ENCODE measurements around the gene CDKL5. TPM values are rescaled to one million over a fixed set of nuclear protein-coding genes. Genes with fewer than 3 reads are reported as not detected.

CDKL5 gene
- total RNA-seq, 1 donor from 2014 or later: 20.7 TPM

DNA sequence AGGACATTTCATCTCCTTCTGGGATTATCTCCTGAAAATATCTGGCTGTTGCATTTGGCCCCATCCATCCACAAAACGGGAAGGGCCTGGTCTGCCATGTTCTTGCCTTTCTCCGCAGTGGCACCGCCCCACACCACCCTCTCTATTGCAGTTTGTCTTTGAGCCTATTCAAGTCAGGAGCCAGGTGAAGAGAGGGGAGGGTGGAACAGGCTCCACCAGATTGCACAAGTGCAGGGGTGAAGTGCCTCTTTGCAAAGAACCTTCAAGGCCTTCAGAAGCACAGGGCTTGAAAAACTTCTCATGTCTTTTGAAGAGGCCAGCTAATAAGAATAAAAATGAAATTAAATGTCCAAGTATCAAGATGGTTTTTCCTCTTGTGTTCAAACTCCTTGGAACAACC lies 217.8 kb downstream of the CDKL5 start:
- Mint-ChIP-seq H3K9me3 (ENCODE audit: low read depth) (peaks cover 28% of the 10 kb centered on the region), H3K36me3 (ENCODE audit: low read depth) (peaks cover 2% of the 10 kb centered on the region), H3K4me3 (ENCODE audit: unreplicated experiment) (no peak overlapping the region), H3K27ac (ENCODE audit: unreplicated experiment) (no peak overlapping the region), H3K27me3 (ENCODE audit: low read depth) (no peaks in the 10 kb centered on the region), H3K4me1 (ENCODE audit: low read depth) (no peaks in the 10 kb centered on the region)
- TF ChIP-seq, protein P1, sequence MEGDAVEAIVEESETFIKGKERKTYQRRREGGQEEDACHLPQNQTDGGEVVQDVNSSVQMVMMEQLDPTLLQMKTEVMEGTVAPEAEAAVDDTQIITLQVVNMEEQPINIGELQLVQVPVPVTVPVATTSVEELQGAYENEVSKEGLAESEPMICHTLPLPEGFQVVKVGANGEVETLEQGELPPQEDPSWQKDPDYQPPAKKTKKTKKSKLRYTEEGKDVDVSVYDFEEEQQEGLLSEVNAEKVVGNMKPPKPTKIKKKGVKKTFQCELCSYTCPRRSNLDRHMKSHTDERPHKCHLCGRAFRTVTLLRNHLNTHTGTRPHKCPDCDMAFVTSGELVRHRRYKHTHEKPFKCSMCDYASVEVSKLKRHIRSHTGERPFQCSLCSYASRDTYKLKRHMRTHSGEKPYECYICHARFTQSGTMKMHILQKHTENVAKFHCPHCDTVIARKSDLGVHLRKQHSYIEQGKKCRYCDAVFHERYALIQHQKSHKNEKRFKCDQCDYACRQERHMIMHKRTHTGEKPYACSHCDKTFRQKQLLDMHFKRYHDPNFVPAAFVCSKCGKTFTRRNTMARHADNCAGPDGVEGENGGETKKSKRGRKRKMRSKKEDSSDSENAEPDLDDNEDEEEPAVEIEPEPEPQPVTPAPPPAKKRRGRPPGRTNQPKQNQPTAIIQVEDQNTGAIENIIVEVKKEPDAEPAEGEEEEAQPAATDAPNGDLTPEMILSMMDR (IDR thresholded peaks at IDR 0.05): no peak
- no peak for DNase-seq (ENCODE audit: low spot score)

DNA sequence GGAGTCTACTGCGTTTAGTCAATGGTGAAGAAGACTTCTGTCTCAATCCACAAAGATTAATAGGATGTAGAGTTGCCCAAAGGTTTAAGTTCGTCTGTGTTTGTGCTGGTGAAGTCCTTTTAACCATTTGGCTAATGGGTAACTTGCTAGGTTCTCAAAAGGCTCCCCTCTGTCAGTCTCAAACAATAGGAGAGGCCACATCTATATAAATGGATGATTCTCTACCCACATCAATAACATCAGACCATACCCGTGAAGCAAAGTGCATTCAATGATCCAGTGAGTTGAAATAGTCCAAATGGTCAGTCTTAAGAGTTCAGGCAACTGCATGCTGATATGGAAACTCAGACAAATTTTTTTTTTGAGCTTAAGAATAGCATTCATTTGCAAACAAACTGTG lies 218.4 kb downstream of the CDKL5 start:
- Mint-ChIP-seq H3K27ac (ENCODE audit: unreplicated experiment) (no peak overlapping the region), H3K9me3 (ENCODE audit: low read depth) (peaks cover 24% of the 10 kb centered on the region), H3K36me3 (ENCODE audit: low read depth) (peaks cover 2% of the 10 kb centered on the region), H3K4me1 (ENCODE audit: low read depth) (no peaks in the 10 kb centered on the region), H3K27me3 (ENCODE audit: low read depth) (no peaks in the 10 kb centered on the region), H3K4me3 (ENCODE audit: unreplicated experiment) (no peak overlapping the region)
- no peak for DNase-seq (ENCODE audit: low spot score)
- TF ChIP-seq, protein P1 (IDR thresholded peaks at IDR 0.05): no peak

DNA sequence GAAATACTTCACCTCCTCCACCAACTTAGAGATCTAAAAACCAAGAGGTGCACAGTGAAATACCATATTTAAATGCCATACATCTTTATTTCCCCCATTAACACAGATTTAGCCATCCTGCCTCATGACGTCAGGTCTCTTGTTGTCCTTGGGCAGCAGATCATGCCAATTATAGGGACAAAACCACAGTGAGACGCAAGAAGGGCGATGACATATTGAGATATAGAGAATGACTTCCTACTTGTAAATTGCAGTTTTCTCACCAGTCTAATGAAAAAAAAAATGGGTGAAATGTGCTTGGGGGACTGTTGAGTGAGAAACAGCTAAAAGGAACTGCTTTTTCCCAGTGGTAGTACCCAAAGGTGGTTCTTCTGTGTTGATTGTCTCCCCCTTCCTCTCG lies 222.2 kb downstream of the CDKL5 start:
- Mint-ChIP-seq H3K4me3 (ENCODE audit: unreplicated experiment) (no peak overlapping the region), H3K9me3 (ENCODE audit: low read depth) (peaks cover 12% of the 10 kb centered on the region), H3K27ac (ENCODE audit: unreplicated experiment) (no peak overlapping the region), H3K36me3 (ENCODE audit: low read depth) (peaks cover 2% of the 10 kb centered on the region), H3K4me1 (ENCODE audit: low read depth) (peaks cover 10% of the 10 kb centered on the region), H3K27me3 (ENCODE audit: low read depth) (no peaks in the 10 kb centered on the region)
- TF ChIP-seq, protein P1 (IDR thresholded peaks at IDR 0.05): no peak
- DNase-seq (ENCODE audit: low spot score): no peak

DNA sequence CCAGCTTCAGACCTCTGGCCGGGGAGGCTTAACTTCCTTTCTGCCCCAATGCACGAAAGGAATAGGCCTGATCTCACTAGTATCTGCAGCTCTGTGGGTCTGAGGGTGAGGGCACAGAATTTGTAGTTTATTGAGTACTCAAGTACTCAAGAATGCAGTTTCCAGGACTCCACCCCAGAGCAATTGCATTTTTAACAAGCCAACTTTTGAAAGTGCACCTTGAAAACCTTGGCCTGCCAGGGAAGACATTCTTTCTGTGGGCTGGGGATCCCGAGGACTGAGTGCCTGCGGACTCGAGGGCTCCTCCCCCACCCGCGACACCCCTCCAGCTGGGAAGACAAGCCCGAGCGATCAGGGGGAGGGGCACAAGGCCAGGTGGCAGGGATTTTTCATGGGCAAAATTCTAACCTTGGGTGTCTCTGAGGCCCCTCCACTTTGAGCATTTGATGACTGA lies 224.1 kb downstream of the CDKL5 start:
- Mint-ChIP-seq H3K27ac (ENCODE audit: unreplicated experiment) (no peak overlapping the region), H3K4me1 (ENCODE audit: low read depth) (peaks cover 10% of the 10 kb centered on the region), H3K9me3 (ENCODE audit: low read depth) (peaks cover 10% of the 10 kb centered on the region), H3K27me3 (ENCODE audit: low read depth) (no peaks in the 10 kb centered on the region), H3K36me3 (ENCODE audit: low read depth) (peaks cover 2% of the 10 kb centered on the region), H3K4me3 (ENCODE audit: unreplicated experiment) (no peak overlapping the region)
- TF ChIP-seq, protein P1 (IDR thresholded peaks at IDR 0.05): no peak
- DNase-seq (ENCODE audit: low spot score): no peak

DNA sequence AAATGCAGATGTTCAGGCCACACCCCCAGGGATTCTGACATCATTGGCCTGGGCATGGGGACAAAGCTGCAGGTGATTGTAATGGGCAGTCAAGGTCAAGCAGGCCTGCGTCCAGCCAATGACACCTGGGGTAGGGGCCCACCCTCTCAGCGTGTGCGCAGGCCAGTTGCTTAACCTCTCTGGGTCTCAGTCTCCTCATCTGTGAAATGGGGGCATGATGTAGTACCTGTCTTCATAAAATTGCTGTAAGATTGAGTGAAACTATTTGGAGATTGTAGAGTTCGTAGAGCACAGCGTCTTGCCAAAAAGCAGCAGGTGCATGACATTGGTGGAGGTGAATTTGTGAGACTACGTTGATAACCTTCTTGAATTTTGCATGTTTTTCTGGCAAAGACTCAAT lies 225.3 kb downstream of the CDKL5 start:
- Mint-ChIP-seq H3K36me3 (ENCODE audit: low read depth) (peaks cover 2% of the 10 kb centered on the region), H3K27ac (ENCODE audit: unreplicated experiment) (no peak overlapping the region)

More for the DNA sequence above, 225.3 kb downstream of the CDKL5 start:
- H3K4me1 Mint-ChIP-seq (ENCODE audit: low read depth): peaks cover 13% of the 10 kb centered on the region
- H3K4me3 Mint-ChIP-seq (ENCODE audit: unreplicated experiment): no peak overlapping the region
- H3K9me3 Mint-ChIP-seq (ENCODE audit: low read depth): peaks cover 2% of the 10 kb centered on the region
- DNase-seq (ENCODE audit: low spot score): no peak
- H3K27me3 Mint-ChIP-seq (ENCODE audit: low read depth): no peaks in the 10 kb centered on the region
- TF ChIP-seq, protein P1 (IDR thresholded peaks at IDR 0.05): no peak

Measured in chondrocyte (in vitro differentiated cells).